ENCODE results near the gene SMAD3.

SMAD3 gene

GRCh38 chr15:67125589-67126502, 60.4 kb downstream of the SMAD3 start:
- DNase-seq (ENCODE audit: low read depth in 2 of 2), result no peak

GRCh38 chr15:67126551-67127330, 61.3 kb downstream of the SMAD3 start:
- no peak for DNase-seq (ENCODE audit: low read depth in 2 of 2)

GRCh38 chr15:67127331-67127664, 61.9 kb downstream of the SMAD3 start:
- DNase-seq (ENCODE audit: low read depth in 2 of 2), result no peak

- no peak for DNase-seq (ENCODE audit: low read depth in 2 of 2)
Observed at GRCh38 chr15:67127965-67128364, 62.6 kb downstream of the SMAD3 start.

GRCh38 chr15:67130166-67130565, 64.8 kb downstream of the SMAD3 start:
- DNase-seq (ENCODE audit: low read depth in 2 of 2), result no peak

- no peak for DNase-seq (ENCODE audit: low read depth in 2 of 2)
Observed at GRCh38 chr15:67130673-67131601, 65.5 kb downstream of the SMAD3 start.

- DNase-seq (ENCODE audit: low read depth in 2 of 2), result no peak
Observed at GRCh38 chr15:67132276-67132675, 66.9 kb downstream of the SMAD3 start.

- DNase-seq (ENCODE audit: low read depth in 2 of 2), result no peak
Observed at GRCh38 chr15:67133026-67133425, 67.6 kb downstream of the SMAD3 start.

GRCh38 chr15:67133738-67134066, 68.3 kb downstream of the SMAD3 start:
- no peak for DNase-seq (ENCODE audit: low read depth in 2 of 2)

- peak; percentile 23 to 40 for DNase-seq (ENCODE audit: low read depth in 2 of 2)
Observed at GRCh38 chr15:67134067-67134838, 68.9 kb downstream of the SMAD3 start.

GRCh38 chr15:67134871-67135492, 69.6 kb downstream of the SMAD3 start:
- DNase-seq (ENCODE audit: low read depth in 2 of 2), result no peak

- DNase-seq (ENCODE audit: low read depth in 2 of 2), result no peak
Observed at GRCh38 chr15:67135494-67135893, 70.1 kb downstream of the SMAD3 start.

- no peak for DNase-seq (ENCODE audit: low read depth in 2 of 2)
Observed at GRCh38 chr15:67136802-67137201, 71.4 kb downstream of the SMAD3 start.

GRCh38 chr15:67137319-67137718, 71.9 kb downstream of the SMAD3 start:
- DNase-seq (ENCODE audit: low read depth in 2 of 2), result no peak

GRCh38 chr15:67137951-67138848, 72.8 kb downstream of the SMAD3 start:
- DNase-seq (ENCODE audit: low read depth in 2 of 2), result no peak

- DNase-seq (ENCODE audit: low read depth in 2 of 2), result no peak
Observed at GRCh38 chr15:67138891-67139855, 73.8 kb downstream of the SMAD3 start.

GRCh38 chr15:67140078-67140833, 74.9 kb downstream of the SMAD3 start:
- DNase-seq (ENCODE audit: low read depth in 2 of 2), result no peak
